K562 (cell line): ENCODE measurements around the gene GABRR1.

Experiments
- ARNT ChIP-seq, 2 experiments: fragments of 450-650 bp; IDR thresholded peaks; 2 replicates each; pipeline ENCODE4 v1.6.1; 2016; ENCODE audit warnings: mild to moderate bottlenecking in 1 of 2
- CTCF ChIP-seq, 3 experiments: IDR thresholded peaks in 2 of 3; conservative IDR thresholded peaks in 1 of 3; 2 replicates each; pipeline ENCODE4 v1.5.1; 2011 to 2012; ENCODE audit warnings: low read length in 3 of 3, mild to moderate bottlenecking in 3 of 3, control low read depth in 2 of 3, improper control_type of control experiment in 1 of 3, inconsistent platforms in 1 of 3, low read depth in 1 of 3, mixed read lengths in 1 of 3, moderate library complexity in 1 of 3; ENCODE audit not compliant: insufficient read depth in 2 of 3
- E2F8 ChIP-seq: fragments of 450-650 bp; IDR thresholded peaks from 2 replicates; pipeline ENCODE4 v1.7.1; 2018; ENCODE audit warnings: mild to moderate bottlenecking, low read depth; ENCODE audit not compliant: partially characterized antibody
- PHF21A ChIP-seq: fragments of 450-650 bp; IDR thresholded peaks from 2 replicates; pipeline ENCODE4 v1.6.1; 2017; ENCODE audit warnings: low read depth, borderline replicate concordance
- U2AF1 ChIP-seq: fragments of 200-400 bp; formaldehyde crosslinking; optimal IDR thresholded peaks from 2 replicates; pipeline ENCODE3; 2017; ENCODE audit warnings: mild to moderate bottlenecking, low read depth, low read length, moderate library complexity
- ZKSCAN1 ChIP-seq: fragments of 150-350 bp; IDR thresholded peaks from 2 replicates; pipeline ENCODE4 v1.6.1; 2016; ENCODE audit warnings: low read depth, low read length

GRCh38 chr6:89209457-89209856, 7.7 kb downstream of the GABRR1 start:
- no peak for TF ChIP-seq ZKSCAN1
- TF ChIP-seq E2F8 = no peak
- no peak for TF ChIP-seq ARNT (IDR thresholded peaks at IDR 0.05)
- TF ChIP-seq CTCF (IDR thresholded peaks at IDR 0.05 in 2 of 3, conservative IDR thresholded peaks at IDR 0.05 in 1 of 3; ENCODE audit: insufficient read depth in 2 of 3, low read depth in 1 of 3, low read length in 3 of 3) = no peak
- no peak for TF ChIP-seq PHF21A
- TF ChIP-seq U2AF1 = no peak
